OCI-LY7 (cell line): Measurements from ENCODE around the gene STH.

Experiments
- CTCF ChIP-seq: fragments of 200-600 bp; sonication (generic); conservative IDR thresholded peaks from 2 replicates; pipeline ENCODE4 v1.5.1; 2014; ENCODE audit warnings: mild to moderate bottlenecking, antibody characterized with exemption, low read length, moderate library complexity, mixed read lengths
- EZH2phosphoT487 ChIP-seq: fragments of 200-600 bp; sonication (generic); IDR thresholded peaks from 2 replicates; pipeline ENCODE4 v1.6.1; 2018; ENCODE audit warnings: low read depth, borderline replicate concordance, mild to moderate bottlenecking, mixed run types, antibody characterized with exemption, low read length, moderate library complexity, mixed read lengths

DNA sequence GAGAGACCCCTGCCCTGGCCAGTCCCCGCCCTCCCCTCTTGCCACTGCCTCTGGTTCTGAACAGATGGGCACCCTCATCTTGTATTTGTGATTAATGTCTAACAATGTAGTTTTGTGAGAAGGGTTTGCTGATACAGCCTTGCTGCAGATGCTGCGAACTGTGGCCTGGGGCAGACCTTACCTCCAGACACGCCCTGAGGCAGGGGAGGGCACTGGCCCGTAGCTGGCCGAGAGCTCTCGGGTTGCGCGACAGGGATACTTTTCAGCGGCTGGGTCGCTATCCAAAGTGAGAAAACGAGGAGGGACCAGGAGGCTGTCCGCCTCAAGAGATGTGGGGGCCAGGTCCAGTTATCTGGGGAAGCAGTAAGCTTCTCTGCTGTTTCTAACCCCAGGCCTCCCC is 21.9 kb downstream of the STH start:
- TF ChIP-seq EZH2phosphoT487 (no peak), CTCF (no peak)
